Inflammatory macrophage treated with lipopolysaccharide for 1 hour (primary cell): ENCODE results near the gene ANKRD40.
"Not testable (repeated sequence)": the region's sequence is repeated elsewhere in the genome, so short reads cannot be mapped to it uniquely, and the experiment has no call there.

ENCODE experiments used
- DNase-seq, 2 donors: peaks; one replicate each; pipeline ENCODE4 v3.0.0-alpha.2; 2020 to 2022

ANKRD40 gene

GRCh38 chr17:50685334-50685665 is 22.4 kb downstream of the ANKRD40 start:
- DNase-seq = no peak

- DNase-seq = no peak
These were observed 22.9 kb downstream of the ANKRD40 start for GRCh38 chr17:50684612-50685333.

GRCh38 chr17:50684288-50684611 is 23.5 kb downstream of the ANKRD40 start:
- DNase-seq = no peak

GRCh38 chr17:50683434-50684287 is 24.1 kb downstream of the ANKRD40 start:
- no peak for DNase-seq

- no peak for DNase-seq
These were observed 24.8 kb downstream of the ANKRD40 start for GRCh38 chr17:50682938-50683337.

GRCh38 chr17:50682441-50682840 is 25.3 kb downstream of the ANKRD40 start:
- DNase-seq = no peak

GRCh38 chr17:50681263-50682200 is 26.2 kb downstream of the ANKRD40 start:
- peak; percentile 42 to 61 for DNase-seq

- not testable (repeated sequence) for DNase-seq
These were observed 27.0 kb downstream of the ANKRD40 start for GRCh38 chr17:50680543-50681262.

- no peak for DNase-seq
These were observed 27.6 kb downstream of the ANKRD40 start for GRCh38 chr17:50680126-50680525.

GRCh38 chr17:50679008-50679544 is 28.6 kb downstream of the ANKRD40 start:
- no peak for DNase-seq

GRCh38 chr17:50677851-50678375 is 29.8 kb downstream of the ANKRD40 start:
- DNase-seq = no peak

GRCh38 chr17:50676065-50676975 is 31.4 kb downstream of the ANKRD40 start:
- DNase-seq = no peak

- no peak for DNase-seq
These were observed 32.1 kb downstream of the ANKRD40 start for GRCh38 chr17:50675627-50676026.

GRCh38 chr17:50675190-50675589 is 32.5 kb downstream of the ANKRD40 start:
- DNase-seq = no peak

GRCh38 chr17:50672831-50673551 is 34.7 kb downstream of the ANKRD40 start:
- no peak for DNase-seq

GRCh38 chr17:50672071-50672470 is 35.6 kb downstream of the ANKRD40 start:
- no peak for DNase-seq

GRCh38 chr17:50668838-50669581 is 38.7 kb downstream of the ANKRD40 start:
- DNase-seq = no peak

GRCh38 chr17:50668025-50668837 is 39.5 kb downstream of the ANKRD40 start:
- no peak for DNase-seq
